ENCODE results near the gene DHRS3. TPM values are rescaled to one million over a fixed set of nuclear protein-coding genes. Genes with fewer than 3 reads are reported as not detected.

The DHRS3 gene
- total and polyA plus RNA-seq, 2 of the 13 experiments (the other 11 are each of a cell fraction or from before 2014, with no cell fraction given): 48.5 to 90.5 TPM

DNA sequence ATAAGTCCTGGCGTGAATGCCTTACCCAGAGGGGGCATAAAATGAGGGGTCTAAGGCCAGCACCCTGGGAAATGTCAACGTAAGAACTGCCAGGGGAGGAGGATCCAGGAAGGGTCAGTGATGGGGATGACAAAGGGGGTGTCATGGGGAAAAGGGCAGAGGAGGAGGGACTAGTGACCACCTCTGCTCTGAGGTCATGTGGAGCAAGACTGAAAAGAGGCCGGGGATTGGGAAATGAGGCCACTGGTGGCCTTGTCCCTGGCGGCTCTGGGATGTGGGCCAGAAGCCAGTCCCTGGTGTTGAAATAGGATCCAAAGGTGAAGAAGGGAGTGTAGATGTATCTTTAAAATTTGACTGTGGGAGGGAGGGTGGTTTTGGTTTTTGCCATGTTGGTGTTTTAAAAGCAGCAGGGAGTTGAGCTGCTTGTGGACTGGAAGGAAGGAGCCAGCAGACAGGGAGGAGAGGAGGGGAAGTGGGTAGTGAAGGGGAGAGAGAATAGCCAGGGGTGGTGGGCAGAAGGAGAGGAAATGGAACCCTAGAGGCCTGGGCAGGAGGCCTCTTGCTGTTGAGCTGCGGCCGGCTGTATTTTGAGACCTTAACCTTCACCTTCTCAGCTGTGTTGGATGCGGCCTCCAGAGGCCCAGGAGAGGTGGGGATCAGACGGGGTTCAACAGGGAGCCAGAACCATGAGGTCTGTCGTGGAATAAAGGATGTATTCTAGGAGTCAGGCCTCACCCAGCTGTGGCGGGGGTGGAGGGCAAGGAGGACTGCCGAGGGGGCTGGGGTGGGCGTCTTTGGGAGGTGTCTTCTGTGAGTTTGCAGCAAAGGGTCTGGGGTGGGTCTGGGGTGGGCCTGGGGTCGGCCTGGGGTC lies 92.5 kb downstream of the DHRS3 start (continued):
- TF ChIP-seq ZNF569 (CRISPR knock-in tag; IDR thresholded peaks at IDR 0.05; ENCODE audit: borderline replicate concordance) (no peak), YY1 (IDR thresholded peaks at IDR 0.05; ENCODE audit: insufficient read depth, insufficient replicate concordance, low read depth, low read length) (no peak), SUZ12 (IDR thresholded peaks at IDR 0.05; ENCODE audit: low read depth, low read length) (no peak), GTF3A (CRISPR knock-in tag; conservative IDR thresholded peaks at IDR 0.05) (no peak), ZMYM3 (CRISPR knock-in tag; IDR thresholded peaks at IDR 0.05) (peak; percentile 58; the same call in 1 of the 2 replicates), ZNF652 (CRISPR knock-in tag; IDR thresholded peaks at IDR 0.05; ENCODE audit: borderline replicate concordance, low read depth) (no peak; the same call in 1 of the 2 replicates), ARNTL (CRISPR knock-in tag; IDR thresholded peaks at IDR 0.05) (no peak), ZNF607 (CRISPR knock-in tag; IDR thresholded peaks at IDR 0.05; ENCODE audit: borderline replicate concordance) (peak; percentile 74), HDAC2 (CRISPR knock-in tag; IDR thresholded peaks at IDR 0.05) (peak; percentile 90), IKZF1 (IDR thresholded peaks at IDR 0.05) (no peak), POGK (CRISPR knock-in tag; conservative IDR thresholded peaks at IDR 0.05) (0 out of 2 replicates have a peak, but pooled peaks have one; percentile 31), ZFP37 (CRISPR knock-in tag; IDR thresholded peaks at IDR 0.05; ENCODE audit: borderline replicate concordance) (no peak), TCF7L2 (IDR thresholded peaks at IDR 0.05; ENCODE audit: low read depth, low read length) (no peak), KDM1A (CRISPR knock-in tag; IDR thresholded peaks at IDR 0.05) (no peak), ZNF780A (CRISPR knock-in tag; IDR thresholded peaks at IDR 0.05) (no peak), ZFAT (CRISPR knock-in tag; conservative IDR thresholded peaks at IDR 0.05) (no peak), SMAD3 (CRISPR knock-in tag; IDR thresholded peaks at IDR 0.05) (peak; percentile 77; the same call in 1 of the 2 replicates), HBP1 (CRISPR knock-in tag; IDR thresholded peaks at IDR 0.05; ENCODE audit: low read depth) (no peak), ZNF337 (CRISPR knock-in tag; IDR thresholded peaks at IDR 0.05; ENCODE audit: borderline replicate concordance, low read depth) (no peak), KAT2B (IDR thresholded peaks at IDR 0.05; ENCODE audit: borderline replicate concordance, low read depth, low read length) (no peak), CHD2 (IDR thresholded peaks at IDR 0.05; ENCODE audit: low read depth, low read length) (no peak)
- TF ChIP-seq, protein P1, sequence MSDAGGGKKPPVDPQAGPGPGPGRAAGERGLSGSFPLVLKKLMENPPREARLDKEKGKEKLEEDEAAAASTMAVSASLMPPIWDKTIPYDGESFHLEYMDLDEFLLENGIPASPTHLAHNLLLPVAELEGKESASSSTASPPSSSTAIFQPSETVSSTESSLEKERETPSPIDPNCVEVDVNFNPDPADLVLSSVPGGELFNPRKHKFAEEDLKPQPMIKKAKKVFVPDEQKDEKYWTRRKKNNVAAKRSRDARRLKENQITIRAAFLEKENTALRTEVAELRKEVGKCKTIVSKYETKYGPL (CRISPR knock-in tag; IDR thresholded peaks at IDR 0.05): no peak
- TF ChIP-seq, protein P2, sequence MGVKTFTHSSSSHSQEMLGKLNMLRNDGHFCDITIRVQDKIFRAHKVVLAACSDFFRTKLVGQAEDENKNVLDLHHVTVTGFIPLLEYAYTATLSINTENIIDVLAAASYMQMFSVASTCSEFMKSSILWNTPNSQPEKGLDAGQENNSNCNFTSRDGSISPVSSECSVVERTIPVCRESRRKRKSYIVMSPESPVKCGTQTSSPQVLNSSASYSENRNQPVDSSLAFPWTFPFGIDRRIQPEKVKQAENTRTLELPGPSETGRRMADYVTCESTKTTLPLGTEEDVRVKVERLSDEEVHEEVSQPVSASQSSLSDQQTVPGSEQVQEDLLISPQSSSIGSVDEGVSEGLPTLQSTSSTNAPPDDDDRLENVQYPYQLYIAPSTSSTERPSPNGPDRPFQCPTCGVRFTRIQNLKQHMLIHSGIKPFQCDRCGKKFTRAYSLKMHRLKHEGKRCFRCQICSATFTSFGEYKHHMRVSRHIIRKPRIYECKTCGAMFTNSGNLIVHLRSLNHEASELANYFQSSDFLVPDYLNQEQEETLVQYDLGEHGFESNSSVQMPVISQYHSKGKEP (CRISPR knock-in tag; IDR thresholded peaks at IDR 0.05): no peak
- TF ChIP-seq, protein P3, sequence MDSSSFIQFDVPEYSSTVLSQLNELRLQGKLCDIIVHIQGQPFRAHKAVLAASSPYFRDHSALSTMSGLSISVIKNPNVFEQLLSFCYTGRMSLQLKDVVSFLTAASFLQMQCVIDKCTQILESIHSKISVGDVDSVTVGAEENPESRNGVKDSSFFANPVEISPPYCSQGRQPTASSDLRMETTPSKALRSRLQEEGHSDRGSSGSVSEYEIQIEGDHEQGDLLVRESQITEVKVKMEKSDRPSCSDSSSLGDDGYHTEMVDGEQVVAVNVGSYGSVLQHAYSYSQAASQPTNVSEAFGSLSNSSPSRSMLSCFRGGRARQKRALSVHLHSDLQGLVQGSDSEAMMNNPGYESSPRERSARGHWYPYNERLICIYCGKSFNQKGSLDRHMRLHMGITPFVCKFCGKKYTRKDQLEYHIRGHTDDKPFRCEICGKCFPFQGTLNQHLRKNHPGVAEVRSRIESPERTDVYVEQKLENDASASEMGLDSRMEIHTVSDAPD (CRISPR knock-in tag; IDR thresholded peaks at IDR 0.05): no peak; the same call in 1 of the 2 replicates
